Type B pancreatic cell (in vitro differentiated cells): Measurements from ENCODE around the gene CTBP2. TPM values are rescaled to one million over a fixed set of nuclear protein-coding genes. Genes with fewer than 3 reads are reported as not detected.

Source experiments
- DNase-seq: peaks from one replicate; pipeline ENCODE4 v3.0.0; 2021; ENCODE audit warnings: mixed read lengths; ENCODE audit not compliant: unreplicated experiment; ENCODE audit errors: extremely low spot score
- H3K27ac Mint-ChIP-seq: 2 replicates; pipeline ENCODE4 v1.8.0; 2021; ENCODE audit warnings: mild to moderate bottlenecking, mixed read lengths
- H3K27me3 Mint-ChIP-seq: 2 replicates; pipeline ENCODE4 v1.8.0; 2021; ENCODE audit warnings: mixed read lengths
- H3K36me3 Mint-ChIP-seq: 2 replicates; pipeline ENCODE4 v1.8.0; 2021; ENCODE audit warnings: mixed read lengths
- H3K4me1 Mint-ChIP-seq: one replicate; pipeline ENCODE4 v1.8.0; 2021; ENCODE audit warnings: mixed read lengths; ENCODE audit not compliant: unreplicated experiment
- H3K4me3 Mint-ChIP-seq: 2 replicates; pipeline ENCODE4 v1.8.0; 2021; ENCODE audit warnings: mild to moderate bottlenecking, mixed read lengths
- H3K9me3 Mint-ChIP-seq: 2 replicates; pipeline ENCODE4 v1.8.0; 2021; ENCODE audit warnings: mixed read lengths
- CTCF ChIP-seq: fragments of 200-600 bp; sonication (generic); conservative IDR thresholded peaks from 2 replicates; pipeline ENCODE4 v1.5.0; 2021; ENCODE audit warnings: antibody characterized with exemption, mild to moderate bottlenecking
- total RNA-seq: library from RNA; stranded (reverse); gene quantifications from 2 replicates; pipeline ENCODE4 v1.2.1, GENCODE V29; 2021; ENCODE audit warnings: low replicate concordance

CTBP2 gene
- total RNA-seq, 1 donor from 2014 or later, result 113 TPM

- no peak for DNase-seq
- Mint-ChIP-seq H3K27ac (peak overlapping the region; percentile 5), H3K27me3 (no peaks in the 10 kb centered on the region), H3K4me3 (peak overlapping the region; percentile 65), H3K4me1 (peaks cover 56% of the 10 kb centered on the region), H3K36me3 (peaks cover 32% of the 10 kb centered on the region), H3K9me3 (peaks cover 2% of the 10 kb centered on the region)
- TF ChIP-seq CTCF, result no peak
These were observed 135.7 kb downstream of the CTBP2 start for GRCh38 chr10:125024497-125025234.

GRCh38 chr10:125023862-125024496 is 136.4 kb downstream of the CTBP2 start:
- peaks cover 51% of the 10 kb centered on the region for H3K4me1 Mint-ChIP-seq
- DNase-seq, result no peak
- peaks cover 34% of the 10 kb centered on the region for H3K36me3 Mint-ChIP-seq
- H3K27me3 Mint-ChIP-seq, result no peaks in the 10 kb centered on the region
- peak overlapping the region; percentile 53 for H3K4me3 Mint-ChIP-seq
- peaks cover 7% of the 10 kb centered on the region for H3K9me3 Mint-ChIP-seq
- no peak for TF ChIP-seq CTCF
- H3K27ac Mint-ChIP-seq, result peak overlapping the region; percentile 5

GRCh38 chr10:125023255-125023654 is 137.1 kb downstream of the CTBP2 start:
- H3K4me3 Mint-ChIP-seq, result peak overlapping the region; percentile 23
- peaks cover 30% of the 10 kb centered on the region for H3K36me3 Mint-ChIP-seq
- H3K27me3 Mint-ChIP-seq, result no peaks in the 10 kb centered on the region
- TF ChIP-seq CTCF, result no peak
- H3K27ac Mint-ChIP-seq, result peak overlapping the region; percentile 29
- no peak for DNase-seq
- peaks cover 7% of the 10 kb centered on the region for H3K9me3 Mint-ChIP-seq
- peaks cover 44% of the 10 kb centered on the region for H3K4me1 Mint-ChIP-seq

- Mint-ChIP-seq H3K9me3 (peaks cover 7% of the 10 kb centered on the region), H3K4me1 (peaks cover 38% of the 10 kb centered on the region), H3K27ac (no peak overlapping the region), H3K36me3 (peaks cover 30% of the 10 kb centered on the region), H3K27me3 (no peaks in the 10 kb centered on the region), H3K4me3 (no peak overlapping the region)
- no peak for TF ChIP-seq CTCF
- DNase-seq, result no peak
These were observed 137.7 kb downstream of the CTBP2 start for GRCh38 chr10:125022671-125023070.

GRCh38 chr10:125021686-125022344 is 138.5 kb downstream of the CTBP2 start:
- no peak for DNase-seq
- Mint-ChIP-seq H3K36me3 (peaks cover 36% of the 10 kb centered on the region), H3K27ac (no peak overlapping the region), H3K9me3 (peaks cover 7% of the 10 kb centered on the region), H3K4me1 (peaks cover 36% of the 10 kb centered on the region), H3K27me3 (no peaks in the 10 kb centered on the region), H3K4me3 (no peak overlapping the region)
- TF ChIP-seq CTCF, result no peak
